SJSA1 (cell line): ENCODE data around the gene WWOX. TPM values are rescaled to one million over a fixed set of nuclear protein-coding genes. Genes with fewer than 3 reads are reported as not detected.

ENCODE experiments used
- DNase-seq, 2 experiments: peaks; one replicate each; pipeline ENCODE4 v3.0.0-alpha.2; 2015 to 2020; ENCODE audit warnings: low spot score in 2 of 2, low read depth in 1 of 2
- H3K27ac ChIP-seq: fragments of 250-450 bp; sonication (Bioruptor Pico); 2 replicates; pipeline ENCODE4 v1.5.1; 2020; ENCODE audit warnings: mild to moderate bottlenecking, moderate library complexity
- H3K27me3 ChIP-seq: fragments of 250-450 bp; sonication (Bioruptor Pico); replicated peaks from 2 replicates; pipeline ENCODE4 v1.5.1; 2020; ENCODE audit warnings: mild to moderate bottlenecking, moderate library complexity
- H3K36me3 ChIP-seq: fragments of 250-450 bp; sonication (Bioruptor Pico); 2 replicates; pipeline ENCODE4 v1.5.1; 2020; ENCODE audit warnings: mild to moderate bottlenecking
- H3K4me1 ChIP-seq: fragments of 250-450 bp; sonication (Bioruptor Pico); replicated peaks from 2 replicates; pipeline ENCODE4 v1.6.1; 2021; ENCODE audit warnings: mild to moderate bottlenecking
- H3K4me3 ChIP-seq: fragments of 250-450 bp; sonication (Bioruptor Pico); 2 replicates; pipeline ENCODE4 v1.5.1; 2020; ENCODE audit warnings: mild to moderate bottlenecking
- H3K9me3 ChIP-seq: fragments of 250-450 bp; sonication (Bioruptor Pico); replicated peaks from 2 replicates; pipeline ENCODE4 v1.5.1; 2020; ENCODE audit warnings: mild to moderate bottlenecking
- total RNA-seq: library from RNA; depleted of rRNA; stranded (reverse); fragments of >200 nt; shearing (Covaris generic); gene quantifications from 2 replicates; pipeline ENCODE4 v1.2.3, GENCODE V29; 2014

The WWOX gene
- total RNA-seq, 1 experiment from 2014 or later, result 13.4 TPM

DNA sequence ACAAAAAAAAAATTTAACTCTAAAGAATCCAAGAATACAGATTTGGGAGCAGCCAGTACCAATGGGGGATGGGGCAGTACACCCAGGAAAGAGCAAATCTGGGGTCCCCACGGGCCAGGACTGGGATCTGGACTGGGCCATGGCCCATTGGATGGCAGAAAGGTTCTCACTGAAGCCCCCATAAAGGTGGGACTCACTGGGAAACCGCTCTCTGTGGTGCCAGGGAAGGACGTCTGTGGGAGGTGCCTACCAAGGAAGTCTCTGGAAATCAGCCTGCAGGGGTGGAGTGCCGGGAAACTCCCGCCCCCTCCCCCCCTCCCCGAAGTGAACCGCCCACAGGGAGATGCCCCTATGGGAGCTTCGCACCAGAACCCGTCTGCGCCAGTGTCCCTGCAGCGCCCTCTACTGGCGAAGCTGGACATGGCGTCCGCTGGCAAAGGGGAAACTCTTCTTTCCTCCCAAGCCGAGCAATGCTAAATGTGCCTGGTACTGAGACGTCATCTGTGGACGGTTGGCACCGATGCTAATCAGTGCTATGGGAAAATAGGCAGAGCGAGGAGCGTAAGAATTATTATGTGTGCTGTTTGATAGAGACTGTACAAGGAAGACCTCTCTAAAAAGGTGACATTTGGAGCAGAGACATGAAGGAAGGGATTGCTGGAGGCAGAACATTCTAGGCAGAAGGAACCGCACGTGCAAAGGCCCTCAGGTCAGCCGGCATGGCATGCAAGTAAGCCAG, 671.1 kb downstream of the WWOX start:
- H3K27ac ChIP-seq, result no peak overlapping the region
- H3K36me3 ChIP-seq, result no peaks in the 10 kb centered on the region
- peaks cover 3% of the 10 kb centered on the region; the same call in 1 of the 2 replicates for H3K9me3 ChIP-seq
- H3K27me3 ChIP-seq, result no peaks in the 10 kb centered on the region
- DNase-seq, result peak in 1 of 2 experiments; percentile 3
- no peaks in the 10 kb centered on the region for H3K4me1 ChIP-seq
- H3K4me3 ChIP-seq, result no peak overlapping the region

DNA sequence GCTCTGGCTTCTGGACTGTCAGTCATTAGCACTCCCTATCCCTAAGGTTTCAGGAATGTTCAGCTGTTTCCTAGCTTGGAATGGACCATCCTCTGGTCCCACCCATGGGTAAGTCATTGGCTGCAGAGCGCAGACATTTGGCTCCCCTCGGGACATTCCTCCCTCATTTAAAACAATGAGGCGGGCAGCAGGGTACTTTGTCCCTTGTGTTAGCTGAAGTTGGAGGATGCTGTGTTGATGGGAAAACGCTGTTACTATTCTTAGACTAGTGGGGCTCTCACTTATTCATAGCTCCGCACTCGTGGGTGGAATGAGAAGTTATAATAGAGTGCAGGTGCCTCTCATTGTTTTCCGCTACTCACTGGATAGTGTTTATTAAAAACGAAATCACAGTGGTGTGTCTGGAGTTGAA, 673.8 kb downstream of the WWOX start:
- Histone ChIP-seq H3K36me3 (no peaks in the 10 kb centered on the region), H3K9me3 (peaks cover 8% of the 10 kb centered on the region; the same call in 1 of the 2 replicates), H3K4me1 (no peaks in the 10 kb centered on the region), H3K27me3 (no peaks in the 10 kb centered on the region), H3K27ac (no peak overlapping the region), H3K4me3 (no peak overlapping the region)
- no peak for DNase-seq

DNA sequence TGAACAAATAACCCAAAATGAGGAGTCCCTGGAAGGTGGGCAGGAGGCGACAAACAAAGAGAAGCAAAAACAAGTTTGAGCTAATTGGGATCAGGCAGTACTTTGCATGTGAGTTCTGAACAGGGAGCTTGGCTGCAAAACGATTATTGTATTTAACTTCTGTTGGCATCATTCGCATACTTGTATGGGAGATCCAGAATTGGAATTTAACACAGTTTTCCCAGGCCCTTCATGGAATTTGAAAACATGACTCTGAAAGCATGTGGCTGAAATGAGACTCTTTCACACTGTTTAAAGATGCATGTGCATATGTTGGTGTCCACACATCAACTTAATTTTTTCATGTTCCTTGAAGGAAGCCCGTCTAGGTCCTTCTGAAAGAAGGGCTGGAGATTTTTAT, 674.3 kb downstream of the WWOX start:
- no peaks in the 10 kb centered on the region for H3K36me3 ChIP-seq
- H3K27ac ChIP-seq, result no peak overlapping the region
- no peaks in the 10 kb centered on the region for H3K27me3 ChIP-seq
- H3K9me3 ChIP-seq, result peaks cover 8% of the 10 kb centered on the region; the same call in 1 of the 2 replicates
- DNase-seq, result no peak
- H3K4me3 ChIP-seq, result no peak overlapping the region
- no peaks in the 10 kb centered on the region for H3K4me1 ChIP-seq

DNA sequence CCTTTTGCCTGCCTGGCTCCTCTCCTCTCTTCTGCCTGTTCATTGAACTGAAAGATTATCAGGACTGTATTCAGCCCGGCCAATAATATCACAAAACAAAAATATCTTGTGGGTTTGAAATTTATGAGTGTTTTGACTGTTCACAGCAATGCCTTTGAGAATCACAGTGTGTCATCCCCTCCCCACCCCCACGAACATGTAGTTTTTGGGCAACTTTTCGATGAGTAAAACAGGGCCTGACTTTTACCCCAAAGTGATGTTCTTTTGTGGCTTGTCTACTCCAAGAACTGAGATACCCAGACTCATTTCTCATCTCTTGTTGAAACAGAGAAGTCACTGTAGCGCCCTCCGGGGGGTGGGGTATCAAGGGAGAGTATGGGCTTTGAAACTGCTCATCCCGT, 675.7 kb downstream of the WWOX start:
- Histone ChIP-seq H3K27ac (no peak overlapping the region), H3K27me3 (no peaks in the 10 kb centered on the region), H3K9me3 (peaks cover 8% of the 10 kb centered on the region; the same call in 1 of the 2 replicates), H3K4me1 (no peaks in the 10 kb centered on the region), H3K36me3 (no peaks in the 10 kb centered on the region), H3K4me3 (no peak overlapping the region)
- DNase-seq, result no peak

DNA sequence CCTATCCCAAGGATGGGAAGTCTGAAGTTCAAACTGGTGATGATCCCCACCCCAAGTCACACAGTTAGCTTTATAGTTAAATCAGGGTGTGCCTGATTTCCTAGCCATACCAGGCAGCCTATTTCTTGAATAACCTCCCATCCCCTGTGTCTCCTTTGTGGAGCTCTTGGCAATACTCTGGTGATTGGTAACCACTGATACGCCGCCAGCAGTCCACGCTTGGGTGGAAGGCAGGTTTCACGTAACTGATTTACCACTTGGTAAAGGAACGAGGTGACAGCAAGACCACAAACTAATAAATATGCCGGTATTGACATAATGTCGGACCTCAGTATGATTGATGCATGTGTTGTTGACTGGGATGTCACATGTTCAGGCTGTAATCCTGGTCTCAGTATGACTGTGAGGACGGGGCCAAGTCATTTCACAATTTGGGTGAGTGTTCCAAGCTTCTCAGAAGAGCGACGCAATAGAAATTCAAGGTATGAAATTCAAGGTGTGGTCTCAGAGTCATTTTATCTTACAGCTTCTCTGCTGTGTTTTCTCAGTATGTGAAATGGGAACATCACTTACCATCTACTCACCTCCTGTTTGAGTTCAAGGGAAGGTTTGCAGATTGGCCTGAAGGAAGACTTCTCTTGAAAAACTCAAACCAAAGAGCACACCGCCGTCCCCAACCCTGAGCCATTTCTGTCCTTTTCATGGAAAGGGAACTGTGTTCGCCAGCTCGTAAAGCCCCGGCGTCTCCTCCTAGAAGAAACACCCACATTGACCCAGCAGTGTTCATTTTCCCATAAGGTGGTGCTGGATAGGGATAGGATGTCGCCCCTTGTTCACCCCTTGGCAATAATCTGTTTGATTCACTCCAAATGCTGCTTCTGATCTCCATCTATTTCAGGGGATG, 678.9 kb downstream of the WWOX start:
- Histone ChIP-seq H3K36me3 (no peaks in the 10 kb centered on the region), H3K4me3 (no peak overlapping the region)

DNA sequence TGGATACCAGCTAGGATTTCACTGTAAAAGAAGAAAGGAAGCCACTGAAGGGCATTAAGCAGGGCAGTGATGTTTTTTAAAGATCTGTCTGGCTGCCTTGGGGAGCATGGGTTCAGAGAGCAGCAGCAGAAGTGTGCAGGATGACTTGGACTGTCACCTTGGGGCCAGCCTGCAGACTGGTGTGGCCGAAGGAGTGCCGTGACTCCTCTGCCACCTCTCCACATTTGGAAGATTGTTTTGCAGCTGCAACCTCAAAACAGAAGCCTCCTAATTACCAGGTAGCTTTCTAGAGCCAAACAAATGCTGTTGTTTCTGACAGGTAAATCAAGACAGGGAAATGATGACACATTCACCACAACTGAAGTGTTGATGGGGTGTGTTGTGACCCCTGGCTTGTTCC, 681.4 kb downstream of the WWOX start:
- H3K27ac ChIP-seq, result no peak overlapping the region
- H3K36me3 ChIP-seq, result no peaks in the 10 kb centered on the region
- H3K27me3 ChIP-seq, result no peaks in the 10 kb centered on the region
- DNase-seq, result no peak
- H3K4me3 ChIP-seq, result no peak overlapping the region
- H3K9me3 ChIP-seq, result peaks cover 8% of the 10 kb centered on the region; the same call in 1 of the 2 replicates
- no peaks in the 10 kb centered on the region for H3K4me1 ChIP-seq

More for the DNA sequence above, 678.9 kb downstream of the WWOX start:
- H3K4me1 ChIP-seq, result no peaks in the 10 kb centered on the region
- H3K27ac ChIP-seq, result no peak overlapping the region
- no peaks in the 10 kb centered on the region for H3K27me3 ChIP-seq
- DNase-seq, result no peak
- H3K9me3 ChIP-seq, result peaks cover 13% of the 10 kb centered on the region; the same call in 1 of the 2 replicates

DNA sequence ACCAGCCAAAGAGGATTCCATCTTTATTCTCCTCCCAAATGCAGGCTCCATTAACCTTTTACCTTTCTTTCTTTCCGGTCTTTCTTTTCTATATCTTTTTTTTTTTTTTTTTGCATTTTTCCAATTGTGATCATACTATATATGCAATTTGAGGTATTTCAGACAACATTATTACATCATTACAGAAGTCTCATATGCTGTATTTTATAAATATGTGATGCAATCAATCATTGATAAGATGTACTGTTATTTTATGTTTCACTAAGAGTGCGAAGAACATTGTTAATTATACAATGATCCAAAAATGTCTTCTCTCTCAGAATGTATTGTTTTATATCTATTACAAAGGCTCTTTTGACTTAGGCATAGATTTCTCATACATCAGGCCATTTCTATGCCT, 683.1 kb downstream of the WWOX start:
- Histone ChIP-seq H3K4me3 (no peak overlapping the region), H3K27me3 (no peaks in the 10 kb centered on the region), H3K27ac (no peak overlapping the region), H3K9me3 (peaks cover 12% of the 10 kb centered on the region), H3K36me3 (no peaks in the 10 kb centered on the region), H3K4me1 (no peaks in the 10 kb centered on the region)
- DNase-seq, result no peak

DNA sequence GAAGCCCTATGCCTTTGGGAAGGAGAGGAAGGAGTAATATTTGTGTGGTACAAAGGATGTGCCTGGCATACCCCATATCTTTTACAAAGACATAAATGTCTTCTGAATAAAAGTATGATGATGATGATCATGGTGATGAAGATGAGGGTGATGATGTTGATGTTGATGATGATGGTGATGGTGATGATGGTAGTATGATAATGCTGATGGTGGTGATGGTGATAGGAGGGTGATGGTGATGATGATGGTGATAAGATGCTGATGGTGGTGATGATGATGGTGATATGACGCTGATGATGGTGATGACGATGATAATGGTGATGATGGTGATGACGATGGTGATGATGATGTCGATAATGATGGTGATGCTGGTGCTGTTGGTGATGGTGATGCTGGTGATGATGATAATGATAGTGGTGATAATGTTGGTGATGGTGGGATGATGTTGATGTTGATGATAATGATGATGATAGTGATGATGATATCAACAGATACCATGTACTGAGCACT, 684.2 kb downstream of the WWOX start:
- no peaks in the 10 kb centered on the region for H3K4me1 ChIP-seq
- H3K9me3 ChIP-seq, result peaks cover 14% of the 10 kb centered on the region
- H3K36me3 ChIP-seq, result no peaks in the 10 kb centered on the region
- no peak for DNase-seq
- H3K4me3 ChIP-seq, result no peak overlapping the region
- no peaks in the 10 kb centered on the region for H3K27me3 ChIP-seq
- H3K27ac ChIP-seq, result no peak overlapping the region

DNA sequence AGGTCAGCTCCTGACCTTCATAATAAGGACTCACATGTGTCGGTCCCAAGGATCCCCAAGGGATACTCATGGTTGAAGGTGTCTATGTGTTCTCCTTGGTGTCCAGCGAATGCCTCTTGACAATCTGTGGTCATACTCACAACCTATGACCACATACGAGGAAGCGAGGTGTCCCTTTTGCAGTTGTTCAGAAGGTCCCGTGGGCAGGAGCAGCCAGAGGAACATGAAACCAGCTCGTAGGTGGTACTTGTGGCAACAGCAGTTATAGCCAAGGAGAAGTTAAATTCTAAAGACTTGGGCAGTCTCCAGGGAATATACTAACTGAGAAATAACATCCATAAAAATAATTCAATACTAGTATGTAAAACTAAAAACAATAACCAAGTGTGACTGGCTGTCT, 685.3 kb downstream of the WWOX start:
- H3K4me3 ChIP-seq, result no peak overlapping the region
- peaks cover 14% of the 10 kb centered on the region for H3K9me3 ChIP-seq
- no peak for DNase-seq
- no peaks in the 10 kb centered on the region for H3K27me3 ChIP-seq
- no peaks in the 10 kb centered on the region for H3K36me3 ChIP-seq
- no peak overlapping the region for H3K27ac ChIP-seq
- no peaks in the 10 kb centered on the region for H3K4me1 ChIP-seq

DNA sequence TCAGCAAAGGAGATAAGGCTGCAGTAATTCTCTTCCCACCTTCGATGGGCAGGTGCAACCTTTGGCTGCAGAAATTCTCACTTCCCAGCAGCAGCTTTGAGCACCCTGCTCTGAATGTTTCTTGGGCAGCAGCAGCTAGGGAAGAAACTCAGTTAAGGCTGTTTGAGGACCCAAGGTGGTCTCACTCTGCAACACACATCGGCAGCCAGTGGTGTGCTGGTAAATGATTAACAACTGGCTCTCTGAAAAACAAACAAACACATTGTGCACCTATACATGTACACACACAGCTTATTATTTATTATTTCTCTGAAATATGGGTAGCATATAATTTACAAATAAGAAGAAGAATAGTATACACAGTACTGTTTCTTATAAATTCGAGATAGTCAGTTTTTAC, 685.8 kb downstream of the WWOX start:
- Histone ChIP-seq H3K27me3 (no peaks in the 10 kb centered on the region), H3K4me3 (no peak overlapping the region), H3K36me3 (no peaks in the 10 kb centered on the region), H3K4me1 (no peaks in the 10 kb centered on the region), H3K9me3 (peaks cover 14% of the 10 kb centered on the region), H3K27ac (no peak overlapping the region)
- no peak for DNase-seq

DNA sequence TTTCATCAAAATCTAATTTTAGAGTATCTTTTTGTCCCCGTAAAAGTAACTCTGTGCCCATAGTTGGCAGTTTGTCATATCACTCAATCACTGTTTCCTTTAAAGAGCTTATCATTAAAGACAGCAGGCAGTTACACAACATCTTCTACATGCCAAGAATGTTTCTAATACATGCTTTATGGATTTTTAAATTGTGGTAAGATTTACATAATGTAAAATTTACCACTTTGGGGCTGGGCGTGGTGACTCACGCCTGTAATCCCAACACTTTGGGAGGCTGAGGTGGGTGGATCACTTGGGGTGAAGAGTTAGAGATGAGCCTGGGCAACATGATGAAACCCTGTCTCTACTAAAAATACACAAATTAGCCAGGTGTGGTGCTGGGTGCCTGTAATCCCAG, 687.2 kb downstream of the WWOX start:
- no peak for DNase-seq
- Histone ChIP-seq H3K36me3 (no peaks in the 10 kb centered on the region), H3K4me1 (no peaks in the 10 kb centered on the region)

DNA sequence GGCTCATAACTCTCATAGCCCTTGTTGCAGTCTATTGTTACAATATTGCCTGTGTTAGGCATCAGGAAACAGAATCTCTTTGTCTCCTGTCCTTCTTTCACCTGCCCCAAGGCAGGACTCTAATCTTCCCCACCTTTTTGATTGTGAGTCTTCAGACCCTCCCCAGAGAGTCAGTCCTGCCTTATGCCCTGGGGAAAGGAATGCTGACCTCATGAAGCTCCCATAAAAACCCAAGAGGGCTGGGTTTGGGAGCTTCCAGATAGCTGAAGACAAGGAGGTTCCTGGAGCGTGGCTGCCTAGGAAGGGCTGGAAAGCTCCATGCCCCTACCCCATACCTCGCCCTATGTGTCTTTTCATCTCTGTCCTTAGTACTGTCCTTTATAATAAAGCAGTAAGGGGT, 688.8 kb downstream of the WWOX start:
- Histone ChIP-seq H3K36me3 (no peaks in the 10 kb centered on the region), H3K4me3 (no peak overlapping the region), H3K27ac (no peak overlapping the region), H3K27me3 (no peaks in the 10 kb centered on the region), H3K9me3 (peaks cover 9% of the 10 kb centered on the region), H3K4me1 (no peaks in the 10 kb centered on the region)
- no peak for DNase-seq

More for the DNA sequence above, 687.2 kb downstream of the WWOX start:
- no peak overlapping the region for H3K4me3 ChIP-seq
- no peaks in the 10 kb centered on the region for H3K27me3 ChIP-seq
- H3K9me3 ChIP-seq, result peaks cover 11% of the 10 kb centered on the region
- no peak overlapping the region for H3K27ac ChIP-seq

DNA sequence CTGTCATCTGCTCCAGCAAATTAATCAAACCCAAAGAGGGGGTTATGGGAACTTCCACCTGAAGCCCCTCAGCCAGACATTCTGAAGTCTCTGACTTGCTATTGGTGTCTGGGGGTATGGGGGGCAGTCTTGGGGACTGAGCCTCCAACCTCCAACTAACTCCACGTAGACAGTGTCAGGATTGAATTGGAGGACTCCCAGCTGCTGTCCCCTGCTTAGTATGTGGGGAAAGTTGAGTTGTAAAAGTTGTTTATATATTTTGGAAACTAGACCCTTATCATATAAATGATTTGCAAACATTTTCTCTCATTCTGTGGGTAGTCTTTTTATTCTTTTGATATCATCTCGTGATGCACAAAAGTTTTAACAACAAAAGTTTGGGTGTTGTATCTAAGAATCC, 689.2 kb downstream of the WWOX start:
- Histone ChIP-seq H3K27ac (no peak overlapping the region), H3K4me3 (no peak overlapping the region)

DNA sequence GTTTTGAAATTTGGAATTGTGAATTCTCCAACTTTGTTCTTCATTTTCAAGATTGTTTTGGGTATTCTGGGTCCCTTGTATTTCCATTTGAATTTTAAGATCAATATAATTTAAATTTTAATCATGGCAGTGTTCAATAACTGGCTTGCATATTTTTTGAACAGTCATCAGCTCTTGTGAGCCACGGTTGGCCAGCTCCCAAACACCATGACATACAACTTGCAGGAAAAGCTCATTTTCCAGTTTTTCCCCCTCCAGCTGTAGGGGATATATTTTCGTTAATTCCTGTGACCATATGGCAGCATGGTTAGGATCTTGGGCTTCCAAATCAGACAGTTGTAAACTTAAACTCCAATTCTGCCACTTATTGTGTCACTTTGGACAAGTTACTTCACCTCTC, 690.1 kb downstream of the WWOX start:
- Histone ChIP-seq H3K27ac (no peak overlapping the region), H3K9me3 (peaks cover 7% of the 10 kb centered on the region), H3K36me3 (no peaks in the 10 kb centered on the region), H3K27me3 (no peaks in the 10 kb centered on the region), H3K4me3 (no peak overlapping the region), H3K4me1 (no peaks in the 10 kb centered on the region)
- DNase-seq, result no peak

More for the DNA sequence above, 689.2 kb downstream of the WWOX start:
- DNase-seq, result no peak
- Histone ChIP-seq H3K27me3 (no peaks in the 10 kb centered on the region), H3K4me1 (no peaks in the 10 kb centered on the region), H3K9me3 (peaks cover 7% of the 10 kb centered on the region), H3K36me3 (no peaks in the 10 kb centered on the region)
